GM12878 (cell line): ENCODE results near the gene ART3.

Experiments
- CTCF ChIP-seq, 3 experiments: IDR thresholded peaks in 2 of 3; conservative IDR thresholded peaks in 1 of 3; 2 replicates each; pipeline ENCODE4 v1.5.1; 2011; ENCODE audit warnings: low read depth in 3 of 3, low read length in 3 of 3, mild to moderate bottlenecking in 3 of 3, control low read depth in 2 of 3, moderate library complexity in 2 of 3, inconsistent platforms in 1 of 3, mixed read lengths in 1 of 3; ENCODE audit not compliant: control insufficient read depth in 2 of 3, insufficient read depth in 1 of 3; ENCODE audit errors: extremely low read depth in 1 of 3
- ETV6 ChIP-seq, 2 experiments: fragments of 450-650 bp in 1 of 2; IDR thresholded peaks in 1 of 2; conservative IDR thresholded peaks in 1 of 2; 2 replicates each; pipeline ENCODE4 v1.6.1; 2014; ENCODE audit warnings: antibody characterized with exemption in 1 of 2, borderline replicate concordance in 1 of 2, low read depth in 1 of 2, mild to moderate bottlenecking in 1 of 2, moderate library complexity in 1 of 2
- EZH2 ChIP-seq: IDR thresholded peaks from 2 replicates; pipeline ENCODE4 v1.6.1; 2012; ENCODE audit warnings: low read depth, mild to moderate bottlenecking, control low read depth, inconsistent platforms, low read length, borderline replicate concordance; ENCODE audit not compliant: control insufficient read depth
- PAX5 ChIP-seq: IDR thresholded peaks from 2 replicates; pipeline ENCODE4 v1.6.1; 2011; ENCODE audit warnings: low read depth, low read length, borderline replicate concordance
- POLR2A ChIP-seq: IDR thresholded peaks from 2 replicates; pipeline ENCODE4 v1.6.1; 2011; ENCODE audit warnings: low read depth, mild to moderate bottlenecking, low read length
- SIN3A ChIP-seq: IDR thresholded peaks from 2 replicates; pipeline ENCODE4 v1.6.1; 2012; ENCODE audit warnings: low read depth, low read length, improper control_type of control experiment
- SMAD1 ChIP-seq: fragments of 450-650 bp; IDR thresholded peaks from 2 replicates; pipeline ENCODE4 v1.6.1; 2018; ENCODE audit warnings: mild to moderate bottlenecking, low read depth; ENCODE audit not compliant: partially characterized antibody
- SP1 ChIP-seq: IDR thresholded peaks from one replicate; pipeline ENCODE4 v1.6.1; 2011; ENCODE audit warnings: low read depth, low read length
- USF1 ChIP-seq: IDR thresholded peaks from 2 replicates; pipeline ENCODE4 v1.6.1; 2011; ENCODE audit warnings: borderline replicate concordance, low read depth, mild to moderate bottlenecking, moderate library complexity, mixed read lengths, low read length; ENCODE audit not compliant: insufficient read depth; ENCODE audit errors: extremely low read length
- YY1 ChIP-seq: IDR thresholded peaks from 2 replicates; pipeline ENCODE4 v1.6.1; 2011; ENCODE audit warnings: low read depth, mild to moderate bottlenecking, low read length
- ZBTB11 ChIP-seq: fragments of 450-650 bp; formaldehyde crosslinking; IDR thresholded peaks from 2 replicates; pipeline ENCODE4 v1.5.0; 2022; ENCODE audit warnings: mild to moderate bottlenecking, missing genetic modification characterization
- ZNF217 ChIP-seq: fragments of 450-650 bp; IDR thresholded peaks from 2 replicates; pipeline ENCODE4 v1.6.1; 2017; ENCODE audit warnings: antibody characterized with exemption, mild to moderate bottlenecking
- ZNF274 ChIP-seq: IDR thresholded peaks from one replicate; pipeline ENCODE4 v1.8.0; 2011; ENCODE audit not compliant: insufficient read length, insufficient read depth

- TF ChIP-seq POLR2A (no peak), ZNF274 (no peak), USF1 (no peak), SIN3A (no peak), EZH2 (no peak), ETV6 (conservative IDR thresholded peaks at IDR 0.05 in 1 of 2, IDR thresholded peaks at IDR 0.05 in 1 of 2; ENCODE audit: borderline replicate concordance in 1 of 2, low read depth in 1 of 2) (no peak), CTCF (IDR thresholded peaks at IDR 0.05 in 2 of 3, conservative IDR thresholded peaks at IDR 0.05 in 1 of 3; ENCODE audit: control insufficient read depth in 2 of 3, extremely low read depth in 1 of 3, insufficient read depth in 1 of 3, low read depth in 3 of 3, low read length in 3 of 3) (no peak), SMAD1 (no peak), YY1 (no peak), ZNF217 (no peak), ZBTB11 (CRISPR knock-in tag) (no peak), PAX5 (no peak), SP1 (no peak)
Measured at GRCh38 chr4:76091052-76091451, 16.5 kb downstream of the ART3 start.
